Measurements from ENCODE around the gene MT1B. TPM values are rescaled to one million over a fixed set of nuclear protein-coding genes. Genes with fewer than 3 reads are reported as not detected.

Gene MT1B
- polyA plus RNA-seq, 1 donor from 2014 or later: not detected

DNA sequence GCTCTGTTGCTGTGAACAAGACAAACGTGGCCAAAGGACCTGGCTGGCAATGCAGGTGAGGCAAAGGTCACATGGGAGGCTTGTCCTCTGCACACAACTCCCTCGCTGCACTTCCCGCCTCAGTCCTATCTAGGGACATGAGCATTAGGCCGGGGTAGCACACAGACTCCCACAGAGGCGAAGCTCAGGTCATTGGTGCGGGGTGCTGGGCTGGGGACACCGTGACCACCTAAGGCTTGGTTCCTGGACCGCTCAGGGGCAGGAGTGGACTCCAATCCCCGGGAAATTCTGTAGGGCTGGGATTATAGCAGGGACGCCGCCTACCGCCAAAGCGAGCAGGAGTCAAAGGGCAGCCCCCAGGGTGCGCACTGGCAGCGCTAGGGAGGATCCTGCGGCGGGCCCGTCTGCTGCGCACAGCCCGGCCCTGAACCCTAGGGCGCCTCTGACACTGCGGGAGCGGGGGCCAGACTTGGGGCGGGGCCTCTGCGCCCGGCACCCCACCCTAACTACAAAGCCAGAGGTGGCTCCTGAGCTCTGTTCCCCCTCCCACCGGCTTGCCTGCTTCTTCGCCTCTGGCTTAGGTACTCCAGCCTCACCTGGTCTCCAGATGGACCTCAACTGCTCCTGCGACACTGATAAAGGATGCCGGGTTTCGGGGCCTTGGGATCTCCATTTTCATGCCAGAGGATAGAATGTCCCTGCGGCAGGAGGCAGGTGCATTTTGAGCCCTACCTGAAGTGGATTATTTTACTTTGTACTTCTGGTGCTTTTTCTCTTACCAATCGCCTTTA lies 3.9 kb upstream of the MT1B start:
- H2AFZ ChIP-seq (ENCODE audit: low read depth, low read length): no peak overlapping the region

DNA sequence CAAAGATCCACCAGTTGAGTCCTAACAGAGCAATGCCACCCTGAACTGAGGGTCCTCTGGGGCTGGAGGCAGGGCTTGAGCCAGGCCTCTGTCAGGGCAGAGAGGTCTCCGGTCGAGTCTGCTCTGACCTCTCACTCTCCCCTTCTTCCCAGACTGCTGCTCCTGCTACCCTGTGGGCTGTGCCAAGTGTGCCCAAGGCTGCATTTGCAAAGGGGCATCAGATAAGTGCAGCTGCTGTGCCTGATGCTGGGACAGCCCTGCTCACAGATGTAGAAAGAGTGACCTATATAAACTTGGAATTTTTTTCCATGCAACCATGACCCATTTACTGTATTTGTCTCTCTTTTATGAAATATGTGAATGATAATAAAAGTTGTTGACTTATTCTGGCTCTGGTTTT lies 2.4 kb upstream of the MT1B start:
- Histone ChIP-seq H4K20me1 (ENCODE audit: insufficient read depth) (no peaks in the 10 kb centered on the region), H3K27me3 (ENCODE audit: insufficient read depth, low read depth, low read length) (peaks cover 54% of the 10 kb centered on the region), H3F3A (ENCODE audit: insufficient read depth, low read length, poor library complexity, severe bottlenecking) (no peaks in the 10 kb centered on the region), H3K4me3 (ENCODE audit: low read length) (no peak overlapping the region), H3K36me3 (ENCODE audit: insufficient read depth, low read length) (no peaks in the 10 kb centered on the region), H3K9ac (ENCODE audit: low read length) (no peak overlapping the region), H3K9me3 (ENCODE audit: low read length) (no peaks in the 10 kb centered on the region), H3K4me2 (ENCODE audit: low read length) (no peak overlapping the region), H3K79me2 (replicated peaks; ENCODE audit: insufficient read depth, low read length) (no peaks in the 10 kb centered on the region), H2AFZ (ENCODE audit: low read depth, low read length) (no peak overlapping the region), H3K9me2 (ENCODE audit: insufficient read depth, low read length) (no peaks in the 10 kb centered on the region), H3K27ac (ENCODE audit: low read length) (no peak overlapping the region)
- TF ChIP-seq, protein P1, sequence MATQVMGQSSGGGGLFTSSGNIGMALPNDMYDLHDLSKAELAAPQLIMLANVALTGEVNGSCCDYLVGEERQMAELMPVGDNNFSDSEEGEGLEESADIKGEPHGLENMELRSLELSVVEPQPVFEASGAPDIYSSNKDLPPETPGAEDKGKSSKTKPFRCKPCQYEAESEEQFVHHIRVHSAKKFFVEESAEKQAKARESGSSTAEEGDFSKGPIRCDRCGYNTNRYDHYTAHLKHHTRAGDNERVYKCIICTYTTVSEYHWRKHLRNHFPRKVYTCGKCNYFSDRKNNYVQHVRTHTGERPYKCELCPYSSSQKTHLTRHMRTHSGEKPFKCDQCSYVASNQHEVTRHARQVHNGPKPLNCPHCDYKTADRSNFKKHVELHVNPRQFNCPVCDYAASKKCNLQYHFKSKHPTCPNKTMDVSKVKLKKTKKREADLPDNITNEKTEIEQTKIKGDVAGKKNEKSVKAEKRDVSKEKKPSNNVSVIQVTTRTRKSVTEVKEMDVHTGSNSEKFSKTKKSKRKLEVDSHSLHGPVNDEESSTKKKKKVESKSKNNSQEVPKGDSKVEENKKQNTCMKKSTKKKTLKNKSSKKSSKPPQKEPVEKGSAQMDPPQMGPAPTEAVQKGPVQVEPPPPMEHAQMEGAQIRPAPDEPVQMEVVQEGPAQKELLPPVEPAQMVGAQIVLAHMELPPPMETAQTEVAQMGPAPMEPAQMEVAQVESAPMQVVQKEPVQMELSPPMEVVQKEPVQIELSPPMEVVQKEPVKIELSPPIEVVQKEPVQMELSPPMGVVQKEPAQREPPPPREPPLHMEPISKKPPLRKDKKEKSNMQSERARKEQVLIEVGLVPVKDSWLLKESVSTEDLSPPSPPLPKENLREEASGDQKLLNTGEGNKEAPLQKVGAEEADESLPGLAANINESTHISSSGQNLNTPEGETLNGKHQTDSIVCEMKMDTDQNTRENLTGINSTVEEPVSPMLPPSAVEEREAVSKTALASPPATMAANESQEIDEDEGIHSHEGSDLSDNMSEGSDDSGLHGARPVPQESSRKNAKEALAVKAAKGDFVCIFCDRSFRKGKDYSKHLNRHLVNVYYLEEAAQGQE (IDR thresholded peaks at IDR 0.05; ENCODE audit: borderline replicate concordance): no peak
- TF ChIP-seq MXI1 (conservative IDR thresholded peaks at IDR 0.05; ENCODE audit: poor library complexity, severe bottlenecking) (no peak), POLR2AphosphoS5 (IDR thresholded peaks at IDR 0.05) (no peak), SMC3 (conservative IDR thresholded peaks at IDR 0.05; ENCODE audit: poor library complexity) (no peak), RAD21 (conservative IDR thresholded peaks at IDR 0.05) (no peak), TAF1 (IDR thresholded peaks at IDR 0.05; ENCODE audit: low read depth) (no peak), EZH2 (IDR thresholded peaks at IDR 0.05; ENCODE audit: borderline replicate concordance, insufficient read depth, low read length, poor library complexity, severe bottlenecking) (no peak), EP300 (conservative IDR thresholded peaks at IDR 0.05; ENCODE audit: poor library complexity, severe bottlenecking) (no peak)
- TF ChIP-seq, protein P2, sequence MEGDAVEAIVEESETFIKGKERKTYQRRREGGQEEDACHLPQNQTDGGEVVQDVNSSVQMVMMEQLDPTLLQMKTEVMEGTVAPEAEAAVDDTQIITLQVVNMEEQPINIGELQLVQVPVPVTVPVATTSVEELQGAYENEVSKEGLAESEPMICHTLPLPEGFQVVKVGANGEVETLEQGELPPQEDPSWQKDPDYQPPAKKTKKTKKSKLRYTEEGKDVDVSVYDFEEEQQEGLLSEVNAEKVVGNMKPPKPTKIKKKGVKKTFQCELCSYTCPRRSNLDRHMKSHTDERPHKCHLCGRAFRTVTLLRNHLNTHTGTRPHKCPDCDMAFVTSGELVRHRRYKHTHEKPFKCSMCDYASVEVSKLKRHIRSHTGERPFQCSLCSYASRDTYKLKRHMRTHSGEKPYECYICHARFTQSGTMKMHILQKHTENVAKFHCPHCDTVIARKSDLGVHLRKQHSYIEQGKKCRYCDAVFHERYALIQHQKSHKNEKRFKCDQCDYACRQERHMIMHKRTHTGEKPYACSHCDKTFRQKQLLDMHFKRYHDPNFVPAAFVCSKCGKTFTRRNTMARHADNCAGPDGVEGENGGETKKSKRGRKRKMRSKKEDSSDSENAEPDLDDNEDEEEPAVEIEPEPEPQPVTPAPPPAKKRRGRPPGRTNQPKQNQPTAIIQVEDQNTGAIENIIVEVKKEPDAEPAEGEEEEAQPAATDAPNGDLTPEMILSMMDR (IDR thresholded peaks at IDR 0.05; ENCODE audit: poor library complexity, severe bottlenecking): no peak

More for the DNA sequence above, 3.9 kb upstream of the MT1B start:
- Histone ChIP-seq H3K9ac (ENCODE audit: low read length) (no peak overlapping the region), H3K4me3 (ENCODE audit: low read length) (no peak overlapping the region), H3K4me2 (ENCODE audit: low read length) (no peak overlapping the region), H3K27ac (ENCODE audit: low read length) (no peak overlapping the region), H3K9me3 (ENCODE audit: low read length) (no peaks in the 10 kb centered on the region), H3K27me3 (ENCODE audit: insufficient read depth, low read depth, low read length) (peaks cover 68% of the 10 kb centered on the region), H3K36me3 (ENCODE audit: insufficient read depth, low read length) (no peaks in the 10 kb centered on the region), H3K79me2 (replicated peaks; ENCODE audit: insufficient read depth, low read length) (no peaks in the 10 kb centered on the region), H3F3A (ENCODE audit: insufficient read depth, low read length, poor library complexity, severe bottlenecking) (no peaks in the 10 kb centered on the region), H3K9me2 (ENCODE audit: insufficient read depth, low read length) (no peaks in the 10 kb centered on the region), H4K20me1 (ENCODE audit: insufficient read depth) (no peaks in the 10 kb centered on the region)
- TF ChIP-seq EP300 (conservative IDR thresholded peaks at IDR 0.05; ENCODE audit: poor library complexity, severe bottlenecking) (no peak), POLR2AphosphoS5 (IDR thresholded peaks at IDR 0.05) (no peak), SMC3 (conservative IDR thresholded peaks at IDR 0.05; ENCODE audit: poor library complexity) (no peak), TAF1 (IDR thresholded peaks at IDR 0.05; ENCODE audit: low read depth) (no peak), MXI1 (conservative IDR thresholded peaks at IDR 0.05; ENCODE audit: poor library complexity, severe bottlenecking) (no peak), RAD21 (conservative IDR thresholded peaks at IDR 0.05) (no peak), EZH2 (IDR thresholded peaks at IDR 0.05; ENCODE audit: borderline replicate concordance, insufficient read depth, low read length, poor library complexity, severe bottlenecking) (no peak)
- TF ChIP-seq, protein P1 (IDR thresholded peaks at IDR 0.05; ENCODE audit: borderline replicate concordance): no peak
- TF ChIP-seq, protein P2 (IDR thresholded peaks at IDR 0.05; ENCODE audit: poor library complexity, severe bottlenecking): no peak
